SU-DHL-6 (cell line): Measurements from ENCODE around the gene ERG.

Experiments used
- EZH2phosphoT487 ChIP-seq: fragments of 200-600 bp; sonication (generic), shearing (Covaris generic); conservative IDR thresholded peaks from 2 replicates; pipeline ENCODE4 v1.6.1; 2018; ENCODE audit warnings: mild to moderate bottlenecking, antibody characterized with exemption, low read length, moderate library complexity, mixed read lengths
- TF ChIP-seq, protein P1 (sequence below): fragments of 200-600 bp; sonication (generic); IDR thresholded peaks from one replicate; pipeline ENCODE4 v1.5.1; 2017; ENCODE audit warnings: antibody characterized with exemption, mild to moderate bottlenecking, low read length, moderate library complexity; ENCODE audit not compliant: insufficient read depth, poor library complexity, severe bottlenecking

DNA sequence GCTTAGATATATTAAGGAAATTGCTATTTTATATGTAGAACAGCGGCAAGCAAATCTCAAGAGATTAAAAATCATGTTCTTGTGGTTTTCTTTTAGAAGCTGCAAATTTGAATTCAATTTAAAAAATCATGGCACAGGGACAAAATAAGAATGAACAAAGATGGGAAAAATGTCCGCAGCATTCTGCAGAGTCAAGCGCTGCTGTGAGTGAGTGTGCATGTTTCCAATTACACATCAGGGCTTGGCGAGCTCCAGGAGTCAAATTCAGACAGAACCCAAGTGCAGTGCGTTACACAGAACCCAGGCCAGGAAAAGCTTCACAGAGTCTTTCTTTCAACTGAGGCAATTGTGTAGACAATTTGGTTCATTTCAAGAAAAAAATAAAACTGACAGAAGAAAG is 33.3 kb upstream of the ERG start:
- TF ChIP-seq, protein P1, sequence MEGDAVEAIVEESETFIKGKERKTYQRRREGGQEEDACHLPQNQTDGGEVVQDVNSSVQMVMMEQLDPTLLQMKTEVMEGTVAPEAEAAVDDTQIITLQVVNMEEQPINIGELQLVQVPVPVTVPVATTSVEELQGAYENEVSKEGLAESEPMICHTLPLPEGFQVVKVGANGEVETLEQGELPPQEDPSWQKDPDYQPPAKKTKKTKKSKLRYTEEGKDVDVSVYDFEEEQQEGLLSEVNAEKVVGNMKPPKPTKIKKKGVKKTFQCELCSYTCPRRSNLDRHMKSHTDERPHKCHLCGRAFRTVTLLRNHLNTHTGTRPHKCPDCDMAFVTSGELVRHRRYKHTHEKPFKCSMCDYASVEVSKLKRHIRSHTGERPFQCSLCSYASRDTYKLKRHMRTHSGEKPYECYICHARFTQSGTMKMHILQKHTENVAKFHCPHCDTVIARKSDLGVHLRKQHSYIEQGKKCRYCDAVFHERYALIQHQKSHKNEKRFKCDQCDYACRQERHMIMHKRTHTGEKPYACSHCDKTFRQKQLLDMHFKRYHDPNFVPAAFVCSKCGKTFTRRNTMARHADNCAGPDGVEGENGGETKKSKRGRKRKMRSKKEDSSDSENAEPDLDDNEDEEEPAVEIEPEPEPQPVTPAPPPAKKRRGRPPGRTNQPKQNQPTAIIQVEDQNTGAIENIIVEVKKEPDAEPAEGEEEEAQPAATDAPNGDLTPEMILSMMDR = no peak
- TF ChIP-seq EZH2phosphoT487 = no peak
